HG03460 (cell line): ENCODE results near the gene WWC2.
"Not testable (repeated sequence)": the region's sequence is repeated elsewhere in the genome, so short reads cannot be mapped to it uniquely, and the experiment has no call there.

Experiments
- ATAC-seq: cut with Tn5 transposase; IDR thresholded peaks from one replicate; pipeline ENCODE4 v1.9.1; 2021; ENCODE audit not compliant: unreplicated experiment

WWC2 gene

GRCh38 chr4:183288955-183289354 lies 189.9 kb downstream of the WWC2 start:
- no peak for ATAC-seq

- no peak for ATAC-seq
Observed at GRCh38 chr4:183289688-183290087, 190.6 kb downstream of the WWC2 start.

GRCh38 chr4:183291070-183291469 lies 192.0 kb downstream of the WWC2 start:
- no peak for ATAC-seq

- no peak for ATAC-seq
Observed at GRCh38 chr4:183295711-183296110, 196.7 kb downstream of the WWC2 start.

GRCh38 chr4:183297675-183298074 lies 198.6 kb downstream of the WWC2 start:
- ATAC-seq: peak; percentile 86

- no peak for ATAC-seq
Observed at GRCh38 chr4:183299464-183299863, 200.4 kb downstream of the WWC2 start.

GRCh38 chr4:183300070-183300469 lies 201.0 kb downstream of the WWC2 start:
- no peak for ATAC-seq

- no peak for ATAC-seq
Observed at GRCh38 chr4:183300655-183301054, 201.6 kb downstream of the WWC2 start.

- ATAC-seq: no peak
Observed at GRCh38 chr4:183303301-183303700, 204.2 kb downstream of the WWC2 start.

GRCh38 chr4:183304067-183304466 lies 205.0 kb downstream of the WWC2 start:
- ATAC-seq: no peak

- ATAC-seq: no peak
Observed at GRCh38 chr4:183304538-183304937, 205.5 kb downstream of the WWC2 start.

GRCh38 chr4:183306811-183307210 lies 207.8 kb downstream of the WWC2 start:
- no peak for ATAC-seq

- ATAC-seq: no peak
Observed at GRCh38 chr4:183312841-183313240, 213.8 kb downstream of the WWC2 start.

- no peak for ATAC-seq
Observed at GRCh38 chr4:183314336-183314735, 215.3 kb downstream of the WWC2 start.

- no peak for ATAC-seq
Observed at GRCh38 chr4:183314806-183315205, 215.7 kb downstream of the WWC2 start.

GRCh38 chr4:183318656-183319055 lies 219.6 kb downstream of the WWC2 start:
- no peak for ATAC-seq

- no peak for ATAC-seq
Observed at GRCh38 chr4:183320211-183321059, 221.4 kb downstream of the WWC2 start, which contains the start of gene CLDN22. Gene CLDN22, minus strand, starts transcription at chr4:183320276. Its CDS starts 58 bp downstream, at chr4:183320218.

GRCh38 chr4:183321079-183321478 lies 222.0 kb downstream of the WWC2 start:
- ATAC-seq: no peak

- ATAC-seq: no peak
Observed at GRCh38 chr4:183321516-183321915, 222.5 kb downstream of the WWC2 start.

GRCh38 chr4:183322326-183322725 lies 223.3 kb downstream of the WWC2 start, which contains the start of gene CLDN24:
Gene CLDN24, minus strand, starts transcription at chr4:183322426. Its CDS starts 0 bp downstream, at chr4:183322426.
- ATAC-seq: no peak

GRCh38 chr4:183323295-183323694 lies 224.2 kb downstream of the WWC2 start:
- no peak for ATAC-seq

- not testable (repeated sequence) for ATAC-seq
Observed at GRCh38 chr4:183324056-183324455, 225.0 kb downstream of the WWC2 start.

GRCh38 chr4:183324619-183325018 lies 225.6 kb downstream of the WWC2 start:
- ATAC-seq: no peak
